DMS 273 (cell line): Measurements from ENCODE around the gene TMEM88.
"Not testable (repeated sequence)": the region's sequence is repeated elsewhere in the genome, so short reads cannot be mapped to it uniquely, and the experiment has no call there.

Source experiments
- DNase-seq: peaks from one replicate; lab custom pipeline; 2025; ENCODE audit not compliant: unreplicated experiment; lab: John Stamatoyannopoulos, UW

Gene TMEM88, protein sequence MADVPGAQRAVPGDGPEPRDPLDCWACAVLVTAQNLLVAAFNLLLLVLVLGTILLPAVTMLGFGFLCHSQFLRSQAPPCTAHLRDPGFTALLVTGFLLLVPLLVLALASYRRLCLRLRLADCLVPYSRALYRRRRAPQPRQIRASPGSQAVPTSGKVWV

GRCh38 chr17:7854851-7855659, at the start of gene TMEM88:
Gene TMEM88 (plus strand): TSS chr17:7855066. CDS start chr17:7855075, 9 bp downstream.
- no peak for DNase-seq

GRCh38 chr17:7806587-7806986, 48.3 kb upstream of the TMEM88 start:
- no peak for DNase-seq

DNA sequence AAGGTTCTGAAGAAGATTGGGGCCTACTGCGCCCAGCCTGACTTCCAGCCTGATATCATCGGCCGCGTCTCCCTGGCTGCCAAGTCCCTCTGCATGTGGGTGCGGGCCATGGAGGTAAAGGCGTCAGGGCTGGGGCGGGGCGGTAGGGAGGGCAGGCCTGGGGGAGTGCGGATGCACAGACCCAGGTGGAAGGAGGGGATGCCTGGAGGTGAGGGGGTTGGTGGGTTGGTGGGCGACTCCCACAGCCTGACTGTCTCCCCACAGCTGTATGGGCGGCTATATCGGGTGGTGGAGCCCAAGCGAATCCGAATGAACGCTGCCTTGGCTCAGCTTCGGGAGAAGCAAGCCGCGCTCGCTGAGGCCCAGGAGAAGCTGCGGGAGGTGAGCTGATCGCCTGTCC, 47.7 kb upstream of the TMEM88 start:
- DNase-seq = no peak

DNA sequence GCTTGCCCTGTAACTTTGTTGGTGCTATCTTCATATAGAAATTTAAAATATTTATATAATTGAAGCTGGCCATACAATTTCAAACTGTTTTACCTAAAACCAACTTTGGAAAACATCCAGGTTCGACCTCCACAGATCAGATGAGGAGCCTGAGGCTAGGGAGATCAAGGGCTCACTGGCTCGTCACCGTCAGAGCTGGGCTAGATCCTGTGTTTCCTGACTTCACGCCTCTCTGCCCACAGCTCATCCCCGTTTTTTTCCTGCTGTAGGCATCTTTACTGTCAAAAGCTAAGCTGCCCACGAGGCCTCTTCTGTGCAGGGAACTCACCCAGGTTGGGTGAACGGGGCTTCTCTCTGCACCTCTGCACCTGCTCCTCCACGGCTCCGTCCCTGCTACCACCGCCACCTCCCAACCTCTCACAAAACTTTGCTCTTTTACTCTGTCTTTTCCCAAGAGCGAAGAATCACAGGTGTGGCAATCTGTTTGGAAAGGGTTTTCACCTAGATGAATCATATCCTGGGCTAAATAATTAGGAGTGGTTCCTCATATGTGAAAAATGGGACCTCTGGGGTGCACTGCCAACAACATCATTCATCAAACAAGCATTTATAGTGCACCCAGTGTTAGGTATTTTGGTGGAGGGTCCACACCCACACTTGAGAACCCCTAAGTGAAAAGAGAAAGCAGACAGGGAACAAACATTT, 45.6 kb upstream of the TMEM88 start:
- DNase-seq = no peak

GRCh38 chr17:7809791-7810343, 45.0 kb upstream of the TMEM88 start:
- DNase-seq = not testable (repeated sequence)

- no peak for DNase-seq
Measured at GRCh38 chr17:7811251-7811650, 43.6 kb upstream of the TMEM88 start.

DNA sequence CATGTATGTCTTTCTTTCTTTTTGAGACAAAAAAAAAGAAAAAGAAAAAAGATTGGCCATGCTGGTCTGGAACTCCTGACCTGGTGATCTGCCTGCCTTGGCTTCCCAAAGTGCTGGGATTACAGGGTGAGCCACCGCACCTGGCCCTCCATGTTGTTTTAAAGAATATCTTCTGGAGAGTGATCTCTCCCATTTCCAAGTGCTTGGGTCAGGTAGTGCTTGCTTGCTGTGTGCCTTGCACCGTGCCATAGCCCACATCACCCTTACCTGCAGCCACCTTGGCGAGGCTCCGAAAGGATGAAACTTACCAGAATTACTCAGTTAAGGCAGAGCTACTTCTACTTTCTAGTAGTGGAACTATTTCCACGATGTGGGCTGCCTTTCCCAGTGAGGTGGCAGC, 39.9 kb upstream of the TMEM88 start:
- no peak for DNase-seq

- DNase-seq = no peak
Measured at GRCh38 chr17:7816926-7817642, 37.8 kb upstream of the TMEM88 start.

GRCh38 chr17:7817643-7817964, 37.3 kb upstream of the TMEM88 start:
- no peak for DNase-seq

GRCh38 chr17:7818026-7818425, 36.8 kb upstream of the TMEM88 start:
- DNase-seq = no peak

GRCh38 chr17:7818746-7819645, 35.9 kb upstream of the TMEM88 start:
- no peak for DNase-seq

- no peak for DNase-seq
Measured at GRCh38 chr17:7820231-7820630, 34.6 kb upstream of the TMEM88 start.

DNA sequence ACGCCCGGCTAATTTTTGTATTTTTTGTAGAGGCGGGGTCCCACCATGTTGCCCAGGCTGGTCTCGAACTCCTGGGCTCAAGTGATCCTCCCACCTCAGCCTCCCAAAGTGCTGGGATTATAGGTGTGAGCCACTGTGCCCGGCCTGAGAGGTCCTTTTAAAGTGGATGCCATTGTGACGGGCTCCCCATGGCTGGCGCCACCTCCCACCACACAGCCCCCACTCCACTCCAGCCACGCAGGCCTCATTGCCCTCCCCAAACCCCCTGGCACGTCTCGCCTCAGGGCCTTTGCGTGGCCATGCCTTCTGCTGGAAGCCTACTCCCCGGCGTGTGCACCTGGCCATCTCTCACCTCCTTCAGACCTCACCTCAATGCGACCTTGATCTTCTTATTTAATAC, 32.7 kb upstream of the TMEM88 start:
- no peak for DNase-seq

DNA sequence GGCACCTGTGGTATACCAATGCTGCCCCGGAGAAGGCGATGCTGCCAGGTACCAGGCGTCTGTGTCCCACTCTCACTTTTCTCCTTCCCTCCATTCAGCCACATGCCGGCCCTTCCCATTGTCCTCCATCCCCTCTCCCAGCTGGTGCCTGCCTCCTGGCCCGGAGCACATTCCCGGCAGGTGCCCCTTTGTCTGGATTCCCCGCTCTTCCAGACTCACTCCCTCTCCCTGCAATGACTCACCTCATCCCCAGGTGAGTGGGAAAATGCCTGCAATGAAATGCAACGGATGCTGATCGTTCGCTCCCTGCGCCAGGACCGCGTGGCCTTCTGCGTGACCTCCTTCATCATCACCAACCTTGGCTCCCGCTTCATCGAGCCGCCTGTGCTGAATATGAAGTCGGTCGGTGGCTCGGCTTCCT, 31.3 kb upstream of the TMEM88 start:
- no peak for DNase-seq

DNA sequence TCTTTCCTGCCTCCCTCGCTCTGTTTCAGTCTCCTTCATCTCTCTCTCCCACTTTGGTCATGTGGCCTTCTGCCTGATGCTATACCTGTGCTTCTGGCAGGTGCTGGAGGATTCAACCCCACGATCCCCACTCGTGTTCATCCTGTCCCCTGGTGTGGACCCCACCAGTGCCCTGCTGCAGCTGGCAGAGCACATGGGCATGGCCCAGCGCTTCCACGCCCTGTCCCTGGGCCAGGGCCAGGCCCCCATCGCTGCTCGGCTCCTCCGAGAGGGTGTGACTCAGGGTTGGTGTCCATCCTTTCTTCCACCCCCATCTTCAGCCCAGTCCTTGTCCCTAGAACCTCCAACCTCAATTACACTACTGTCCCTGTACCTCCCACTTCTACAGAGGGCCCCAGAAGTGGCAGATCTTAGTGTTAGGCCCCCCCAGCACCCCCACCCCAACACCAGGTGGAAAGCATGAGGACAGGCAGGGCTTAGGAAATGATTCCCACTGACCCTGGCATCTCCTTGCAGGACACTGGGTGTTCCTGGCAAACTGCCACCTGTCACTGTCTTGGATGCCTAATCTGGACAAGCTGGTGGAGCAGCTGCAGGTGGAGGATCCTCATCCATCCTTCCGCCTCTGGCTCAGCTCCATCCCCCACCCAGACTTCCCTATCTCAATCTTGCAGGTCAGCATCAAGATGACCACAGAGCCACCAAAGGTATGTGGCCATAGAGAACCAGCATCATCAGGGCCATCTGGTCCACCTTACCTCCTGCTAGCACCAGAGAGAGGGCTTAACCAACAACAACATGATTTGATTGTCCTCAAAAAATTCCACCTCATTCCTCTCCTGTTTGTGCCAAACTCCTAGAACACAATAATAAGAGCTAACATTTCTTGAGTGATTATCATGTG, 30.6 kb upstream of the TMEM88 start:
- DNase-seq = no peak

GRCh38 chr17:7825206-7825990, 29.5 kb upstream of the TMEM88 start:
- DNase-seq = no peak

- no peak for DNase-seq
Measured at GRCh38 chr17:7830616-7831015, 24.2 kb upstream of the TMEM88 start.

DNA sequence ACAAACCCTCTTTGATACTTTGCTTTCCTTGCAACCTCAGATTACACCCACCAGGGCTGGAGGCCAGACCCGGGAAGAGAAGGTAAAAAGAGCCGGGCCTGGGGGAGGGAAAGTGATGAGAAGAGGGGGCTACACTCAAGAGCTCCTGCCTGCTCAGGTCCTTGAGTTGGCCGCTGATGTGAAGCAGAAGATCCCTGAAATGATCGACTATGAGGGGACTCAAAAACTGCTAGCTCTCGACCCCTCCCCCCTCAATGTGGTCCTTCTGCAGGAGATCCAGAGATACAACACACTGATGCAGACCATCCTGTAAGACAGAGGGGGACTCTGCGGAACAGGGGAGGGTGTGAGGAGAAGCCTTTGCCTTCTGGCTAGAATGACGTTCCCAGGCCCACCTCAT, 23.6 kb upstream of the TMEM88 start:
- no peak for DNase-seq

- no peak for DNase-seq
Measured at GRCh38 chr17:7832431-7832830, 22.4 kb upstream of the TMEM88 start.
